Neutrophil (primary cell): ENCODE measurements around the gene SLC1A1.
"Not testable (repeated sequence)": the region's sequence is repeated elsewhere in the genome, so short reads cannot be mapped to it uniquely, and the experiment has no call there.

ENCODE experiments used
- H3K27ac ChIP-seq: fragments of 200-600 bp; sonication (generic); 2 replicates; pipeline ENCODE4 v1.5.1; 2016; ENCODE audit warnings: mild to moderate bottlenecking, moderate library complexity
- H3K27me3 ChIP-seq: fragments of 200-600 bp; sonication (generic); 2 replicates; pipeline ENCODE4 v1.6.0; 2016; ENCODE audit warnings: mild to moderate bottlenecking
- H3K36me3 ChIP-seq: fragments of 200-600 bp; sonication (generic); 2 replicates; pipeline ENCODE4 v1.5.1; 2017
- H3K4me1 ChIP-seq, 2 experiments: fragments of 200-600 bp in 1 of 2; sonication (generic) in 1 of 2; 1 replicate in 1 of 2; 2 replicates in 1 of 2; pipeline versions ENCODE4 v1.5.1 to v1.6.1; 2013 to 2016; ENCODE audit warnings: low read depth in 1 of 2, low read length in 1 of 2, mild to moderate bottlenecking in 1 of 2, moderate library complexity in 1 of 2; ENCODE audit not compliant: control insufficient read depth in 1 of 2, insufficient read depth in 1 of 2
- H3K4me3 ChIP-seq, 2 experiments: fragments of 200-600 bp in 1 of 2; sonication (generic) in 1 of 2; 1 replicate in 1 of 2; 2 replicates in 1 of 2; pipeline ENCODE4 v1.5.1; 2013 to 2016; ENCODE audit warnings: low read depth in 1 of 2, low read length in 1 of 2, mild to moderate bottlenecking in 1 of 2, moderate library complexity in 1 of 2
- H3K9me3 ChIP-seq: fragments of 200-600 bp; sonication (generic); 2 replicates; pipeline ENCODE4 v1.5.1; 2016
- TF ChIP-seq, protein P1 (sequence below): fragments of 200-600 bp; sonication (generic); IDR thresholded peaks from 2 replicates; pipeline ENCODE4 v1.5.1; 2016; ENCODE audit warnings: antibody characterized with exemption

Gene SLC1A1

DNA sequence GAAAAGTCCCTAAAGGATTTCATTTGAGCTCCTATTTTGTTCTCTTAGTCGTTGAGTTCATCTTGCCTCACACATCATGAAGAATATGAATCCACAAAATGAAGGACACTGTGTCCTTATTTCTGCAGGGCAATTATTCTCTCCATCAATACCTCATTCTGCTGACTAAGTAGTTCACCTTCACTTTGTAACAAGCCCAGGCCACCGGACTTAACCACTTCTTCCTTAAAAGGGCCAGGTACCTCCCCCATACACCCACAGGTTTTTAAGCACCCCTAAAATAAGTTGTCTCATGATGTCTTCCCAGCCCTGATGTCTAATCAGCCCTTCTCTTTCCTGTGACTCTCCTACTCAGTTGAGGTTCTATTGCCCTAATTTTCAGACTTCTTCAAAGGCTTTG lies 104.7 kb downstream of the SLC1A1 start:
- Histone ChIP-seq H3K27ac (no peak overlapping the region), H3K27me3 (peaks cover 5% of the 10 kb centered on the region), H3K36me3 (no peaks in the 10 kb centered on the region), H3K4me1 (peaks cover 6 to 10% of the 10 kb centered on the region in 2 experiments), H3K9me3 (no peaks in the 10 kb centered on the region), H3K4me3 (no peak overlapping the region)
- TF ChIP-seq, protein P1, sequence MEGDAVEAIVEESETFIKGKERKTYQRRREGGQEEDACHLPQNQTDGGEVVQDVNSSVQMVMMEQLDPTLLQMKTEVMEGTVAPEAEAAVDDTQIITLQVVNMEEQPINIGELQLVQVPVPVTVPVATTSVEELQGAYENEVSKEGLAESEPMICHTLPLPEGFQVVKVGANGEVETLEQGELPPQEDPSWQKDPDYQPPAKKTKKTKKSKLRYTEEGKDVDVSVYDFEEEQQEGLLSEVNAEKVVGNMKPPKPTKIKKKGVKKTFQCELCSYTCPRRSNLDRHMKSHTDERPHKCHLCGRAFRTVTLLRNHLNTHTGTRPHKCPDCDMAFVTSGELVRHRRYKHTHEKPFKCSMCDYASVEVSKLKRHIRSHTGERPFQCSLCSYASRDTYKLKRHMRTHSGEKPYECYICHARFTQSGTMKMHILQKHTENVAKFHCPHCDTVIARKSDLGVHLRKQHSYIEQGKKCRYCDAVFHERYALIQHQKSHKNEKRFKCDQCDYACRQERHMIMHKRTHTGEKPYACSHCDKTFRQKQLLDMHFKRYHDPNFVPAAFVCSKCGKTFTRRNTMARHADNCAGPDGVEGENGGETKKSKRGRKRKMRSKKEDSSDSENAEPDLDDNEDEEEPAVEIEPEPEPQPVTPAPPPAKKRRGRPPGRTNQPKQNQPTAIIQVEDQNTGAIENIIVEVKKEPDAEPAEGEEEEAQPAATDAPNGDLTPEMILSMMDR: no peak

DNA sequence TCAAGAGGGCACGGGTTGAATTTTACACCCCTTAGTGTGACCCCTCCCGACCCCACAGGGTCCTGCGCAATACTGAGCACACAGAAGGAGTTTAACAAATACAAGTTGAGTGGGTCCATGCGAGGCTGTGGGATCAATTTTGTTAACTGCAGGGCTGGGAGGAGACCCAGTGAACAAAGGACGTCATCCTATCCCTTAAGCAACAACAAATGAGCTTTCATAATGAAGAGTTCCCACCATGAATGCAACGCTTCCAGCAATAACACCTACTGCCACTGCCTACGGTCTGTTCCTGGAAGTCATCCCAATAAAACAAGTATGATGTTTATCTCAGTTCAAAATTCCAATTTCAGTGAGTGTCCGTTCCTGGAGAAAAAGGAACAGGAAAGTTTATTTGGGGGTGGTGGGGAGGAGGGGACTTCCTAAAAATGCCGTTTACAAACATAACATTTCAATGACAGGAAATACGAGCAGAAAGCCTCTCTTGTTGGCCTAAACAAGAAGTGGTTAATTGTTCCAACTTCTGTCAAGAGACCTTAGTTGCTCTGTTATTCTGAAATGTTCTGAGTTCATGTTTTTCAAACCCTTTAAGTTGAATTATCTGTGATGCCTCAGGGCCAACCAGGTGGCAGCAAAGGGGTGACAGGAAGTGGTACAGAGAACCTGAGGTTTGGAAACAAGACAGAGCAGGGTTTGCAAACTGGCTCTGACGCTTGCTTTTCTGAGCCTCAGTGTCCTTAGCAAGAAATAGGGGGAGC lies 106.1 kb downstream of the SLC1A1 start:
- H3K4me3 ChIP-seq: peak overlapping the region in 1 of 2 experiments; percentile 7
- H3K9me3 ChIP-seq: no peaks in the 10 kb centered on the region
- H3K4me1 ChIP-seq: peaks cover 6 to 10% of the 10 kb centered on the region in 2 experiments
- peak overlapping the region; percentile 43 for H3K27ac ChIP-seq
- peaks cover 19% of the 10 kb centered on the region for H3K27me3 ChIP-seq
- TF ChIP-seq, protein P1: no peak
- H3K36me3 ChIP-seq: no peaks in the 10 kb centered on the region

DNA sequence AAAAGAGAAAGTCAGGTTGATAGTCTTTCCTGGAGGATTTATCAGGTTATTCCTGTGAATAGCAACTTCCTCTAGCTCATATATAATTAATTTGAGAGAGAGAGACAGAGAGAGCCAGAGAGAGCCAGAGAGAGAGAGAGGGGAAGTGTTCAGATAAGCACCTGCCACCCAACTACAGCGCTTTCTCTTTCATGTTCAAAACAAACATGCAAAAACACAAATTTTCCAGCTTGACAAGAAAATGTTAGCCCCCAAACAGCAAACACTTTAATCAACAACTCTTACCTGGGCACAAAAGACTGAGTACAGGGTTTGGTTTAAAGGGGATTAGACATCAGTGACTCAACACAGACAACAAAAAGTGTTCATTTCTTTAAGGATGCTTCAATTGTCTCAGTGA lies 110.1 kb downstream of the SLC1A1 start:
- no peak overlapping the region for H3K4me3 ChIP-seq
- TF ChIP-seq, protein P1: no peak

DNA sequence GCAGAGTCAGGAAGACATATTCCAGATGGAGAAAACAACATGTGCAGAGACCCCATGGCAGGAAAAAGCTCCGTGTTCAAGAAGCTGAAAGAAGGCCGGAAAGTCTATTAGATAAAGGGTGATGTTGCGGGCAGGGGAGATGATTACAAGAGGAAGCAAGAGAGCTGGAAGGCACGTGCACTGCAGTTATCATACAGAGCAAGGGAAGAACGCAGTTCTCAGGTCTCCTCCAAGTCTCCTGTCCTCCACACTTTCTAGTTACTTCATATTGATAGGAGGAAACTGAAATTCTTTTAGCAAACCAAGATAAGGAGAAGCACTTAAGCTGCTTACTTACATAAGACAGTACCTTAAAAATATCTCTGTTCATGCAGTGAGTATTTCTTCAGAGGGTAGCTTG lies 113.6 kb downstream of the SLC1A1 start:
- no peak overlapping the region for H3K4me3 ChIP-seq
- no peak overlapping the region for H3K27ac ChIP-seq
- peaks cover 25% of the 10 kb centered on the region for H3K27me3 ChIP-seq
- H3K4me1 ChIP-seq: no peaks in the 10 kb centered on the region
- no peaks in the 10 kb centered on the region for H3K9me3 ChIP-seq
- TF ChIP-seq, protein P1: no peak
- H3K36me3 ChIP-seq: no peaks in the 10 kb centered on the region

More for the DNA sequence above, 110.1 kb downstream of the SLC1A1 start:
- no peak overlapping the region for H3K27ac ChIP-seq
- H3K27me3 ChIP-seq: peaks cover 25% of the 10 kb centered on the region
- no peaks in the 10 kb centered on the region for H3K9me3 ChIP-seq
- H3K36me3 ChIP-seq: no peaks in the 10 kb centered on the region
- H3K4me1 ChIP-seq: peaks cover 6 to 10% of the 10 kb centered on the region in 2 experiments

DNA sequence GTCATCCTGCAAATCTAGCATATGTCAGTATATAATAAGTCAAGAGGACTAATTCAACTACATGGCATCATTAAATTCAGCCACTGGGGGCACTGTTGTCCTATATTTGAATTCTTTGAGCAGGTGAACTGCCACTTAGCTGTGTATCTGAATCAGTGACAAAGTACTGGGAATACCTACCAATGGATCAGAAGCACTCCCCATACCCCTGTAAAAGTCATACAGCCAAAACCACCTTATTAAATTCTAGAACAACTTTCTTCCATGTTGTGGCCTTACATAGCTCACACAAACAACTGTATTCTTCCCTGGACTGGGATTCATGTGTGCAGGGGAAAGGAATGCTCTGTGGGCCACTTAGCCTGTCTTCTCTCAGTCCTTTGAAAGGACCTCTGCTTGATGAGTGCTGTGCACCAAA lies 114.4 kb downstream of the SLC1A1 start:
- TF ChIP-seq, protein P1: peak; percentile 56
- H3K9me3 ChIP-seq: no peaks in the 10 kb centered on the region
- H3K27ac ChIP-seq: no peak overlapping the region
- no peak overlapping the region for H3K4me3 ChIP-seq
- no peaks in the 10 kb centered on the region for H3K36me3 ChIP-seq
- H3K4me1 ChIP-seq: no peaks in the 10 kb centered on the region
- peaks cover 22% of the 10 kb centered on the region for H3K27me3 ChIP-seq

DNA sequence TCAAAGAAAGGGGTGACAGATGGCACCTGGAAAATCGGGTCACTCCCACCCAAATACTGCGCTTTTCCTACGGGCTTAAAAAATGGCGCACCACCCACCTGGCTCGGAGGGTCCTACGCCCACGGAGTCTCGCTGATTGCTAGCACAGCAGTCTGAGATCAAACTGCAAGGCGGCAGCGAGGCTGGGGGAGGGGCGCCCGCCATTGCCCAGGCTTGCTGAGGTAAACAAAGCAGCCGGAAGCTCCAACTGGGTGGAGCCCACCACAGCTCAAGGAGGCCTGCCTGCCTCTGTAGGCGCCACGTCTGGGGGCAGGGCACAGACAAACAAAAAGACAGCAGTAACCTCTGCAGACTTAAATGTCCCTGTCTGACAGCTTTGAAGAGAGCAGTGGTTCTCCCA lies 115.8 kb downstream of the SLC1A1 start:
- H3K4me1 ChIP-seq, H3K36me3 ChIP-seq, H3K27me3 ChIP-seq, H3K4me3 ChIP-seq, H3K27ac ChIP-seq, H3K9me3 ChIP-seq: not testable (repeated sequence)
